PC-3 (cell line): ENCODE results near the gene CTSE.

ENCODE experiments used
- CTCF ChIP-seq: fragments of 300-600 bp; sonication (generic); conservative IDR thresholded peaks from 2 replicates; pipeline ENCODE4 v1.5.1; 2017; ENCODE audit warnings: antibody characterized with exemption, low read depth, mild to moderate bottlenecking, low read length
- EZH2 ChIP-seq: fragments of 300-600 bp; sonication (generic); IDR thresholded peaks from one replicate; pipeline ENCODE4 v1.6.1; 2017; ENCODE audit warnings: antibody characterized with exemption, mild to moderate bottlenecking, low read length; ENCODE audit not compliant: unreplicated experiment

GRCh38 chr1:205990226-205990625, 33.5 kb downstream of the CTSE start:
- TF ChIP-seq CTCF (no peak), EZH2 (no peak)
